HUDEP-2 (cell line): ENCODE results near the gene RIMS3.
A peak's percentile ranks its signal among the peaks of the same experiment; 100 is the strongest.

Experiments
- DNase-seq, 76 experiments: peaks; one replicate each; lab custom pipeline; 2025; ENCODE audit not compliant: unreplicated experiment in 76 of 76; lab: John Stamatoyannopoulos, UW

RIMS3 gene

GRCh38 chr1:40692429-40692895, 27.0 kb upstream of the RIMS3 start:
- peak in 1 of 76 experiments; percentile 40 for DNase-seq

- peak; percentile 56 to 98 (median 95) for DNase-seq
These were observed 26.3 kb upstream of the RIMS3 start, which contains the start of gene NFYC for GRCh38 chr1:40691538-40692428. NFYC (plus strand) TSS chr1:40691704; CDS start chr1:40738844, 47,140 bp downstream.

- no peak for DNase-seq
These were observed 25.5 kb upstream of the RIMS3 start for GRCh38 chr1:40690771-40691537.

GRCh38 chr1:40689737-40690136, 24.3 kb upstream of the RIMS3 start:
- DNase-seq, result no peak

GRCh38 chr1:40687661-40688060, 22.2 kb upstream of the RIMS3 start:
- DNase-seq, result no peak

GRCh38 chr1:40687059-40687458, 21.6 kb upstream of the RIMS3 start:
- no peak for DNase-seq

GRCh38 chr1:40684669-40685068, 19.2 kb upstream of the RIMS3 start:
- no peak for DNase-seq

GRCh38 chr1:40679165-40679953, 13.9 kb upstream of the RIMS3 start:
- no peak for DNase-seq

- no peak for DNase-seq
These were observed 11.0 kb upstream of the RIMS3 start for GRCh38 chr1:40676501-40676900.

GRCh38 chr1:40673452-40673851, 8.0 kb upstream of the RIMS3 start:
- no peak for DNase-seq

- DNase-seq, result peak in 70 of 76 experiments; percentile 14 to 85 (median 66)
These were observed 3.5 kb upstream of the RIMS3 start for GRCh38 chr1:40668769-40669525.

GRCh38 chr1:40664791-40665190, 691 bp downstream of the RIMS3 start:
- no peak for DNase-seq

- no peak for DNase-seq
These were observed 1.3 kb downstream of the RIMS3 start for GRCh38 chr1:40664167-40664537.

- DNase-seq, result no peak
These were observed 1.9 kb downstream of the RIMS3 start for GRCh38 chr1:40663324-40664166.

- peak in 8 of 76 experiments; percentile 4 to 38 (median 16) for DNase-seq
These were observed 2.6 kb downstream of the RIMS3 start for GRCh38 chr1:40662864-40663263.

- no peak for DNase-seq
These were observed 3.3 kb downstream of the RIMS3 start for GRCh38 chr1:40662151-40662550.

- DNase-seq, result no peak
These were observed 3.8 kb downstream of the RIMS3 start for GRCh38 chr1:40661678-40662077.

GRCh38 chr1:40659649-40659947, 5.9 kb downstream of the RIMS3 start:
- DNase-seq, result no peak
